HFFc6 (cell line): ENCODE data around the gene CCDC196. TPM values are rescaled to one million over a fixed set of nuclear protein-coding genes. Genes with fewer than 3 reads are reported as not detected.
"Not testable (repeated sequence)": the region's sequence is repeated elsewhere in the genome, so short reads cannot be mapped to it uniquely, and the experiment has no call there.

ENCODE experiments used
- DNase-seq: peaks from one replicate; pipeline ENCODE4 v3.0.0-alpha.2; 2018
- H3K27ac Mint-ChIP-seq: 2 replicates; pipeline ENCODE4 v1.8.0; 2020; ENCODE audit warnings: mild to moderate bottlenecking, mixed read lengths
- H3K27me3 Mint-ChIP-seq: 2 replicates; pipeline ENCODE4 v1.8.0; 2021; ENCODE audit warnings: mild to moderate bottlenecking, moderate library complexity, mixed read lengths; ENCODE audit not compliant: insufficient read depth
- H3K36me3 Mint-ChIP-seq: 2 replicates; pipeline ENCODE4 v1.8.0; 2021; ENCODE audit warnings: low read depth, mixed read lengths
- H3K4me1 Mint-ChIP-seq: 2 replicates; pipeline ENCODE4 v1.8.0; 2020; ENCODE audit warnings: low read depth, mixed read lengths
- H3K4me3 Mint-ChIP-seq: 2 replicates; pipeline ENCODE4 v1.8.0; 2020; ENCODE audit warnings: mild to moderate bottlenecking, moderate library complexity, mixed read lengths
- H3K9me3 Mint-ChIP-seq: 2 replicates; pipeline ENCODE4 v1.8.0; 2020; ENCODE audit warnings: mild to moderate bottlenecking, mixed read lengths
- CTCF ChIP-seq: fragments of 200-600 bp; sonication (generic); IDR thresholded peaks from 2 replicates; pipeline ENCODE4 v1.5.0; 2021; ENCODE audit warnings: antibody characterized with exemption, mild to moderate bottlenecking
- total RNA-seq, 6 experiments: library from RNA; stranded (reverse); fragmentation: NEBNext Ultra II Directional; extraction: Animal tissue kit (Norgen Biotek cat#: 25700); gene quantifications; 2 replicates in 1 of 6; 3 replicates in 5 of 6; pipeline ENCODE4 v1.2.3, GENCODE V29; 2021

The CCDC196 gene
- total RNA-seq, 6 experiments from 2014 or later: not detected

GRCh38 chr14:66541627-66542026 lies 55.5 kb downstream of the CCDC196 start:
- Mint-ChIP-seq H3K27me3 (no peaks in the 10 kb centered on the region), H3K9me3 (no peaks in the 10 kb centered on the region), H3K4me1 (no peaks in the 10 kb centered on the region), H3K36me3 (no peaks in the 10 kb centered on the region), H3K4me3 (no peak overlapping the region), H3K27ac (no peak overlapping the region)
- TF ChIP-seq CTCF: no peak
- no peak for DNase-seq

GRCh38 chr14:66543996-66544395 lies 57.8 kb downstream of the CCDC196 start:
- H3K27ac Mint-ChIP-seq: no peak overlapping the region
- no peaks in the 10 kb centered on the region for H3K27me3 Mint-ChIP-seq
- TF ChIP-seq CTCF: no peak

DNA sequence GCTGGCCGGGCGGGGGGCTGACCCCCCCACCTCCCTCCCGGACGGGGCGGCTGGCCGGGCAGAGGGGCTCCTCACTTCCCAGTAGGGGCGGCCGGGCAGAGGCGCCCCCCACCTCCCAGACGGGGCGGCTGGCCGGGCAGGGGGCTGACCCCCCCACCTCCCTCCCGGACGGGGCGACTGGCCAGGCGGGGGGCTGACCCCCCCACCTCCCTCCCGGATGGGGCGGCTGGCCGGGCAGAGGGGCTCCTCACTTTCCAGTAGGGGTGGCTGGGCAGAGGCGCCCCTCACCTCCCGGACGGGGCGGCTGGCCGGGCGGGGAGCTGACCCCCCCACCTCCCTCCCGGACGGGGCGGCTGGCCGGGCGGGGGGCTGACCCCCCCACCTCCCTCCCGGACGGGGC lies 59.0 kb downstream of the CCDC196 start:
- not testable (repeated sequence) for H3K9me3 Mint-ChIP-seq, H3K27ac Mint-ChIP-seq, DNase-seq, H3K36me3 Mint-ChIP-seq, H3K27me3 Mint-ChIP-seq, H3K4me1 Mint-ChIP-seq, H3K4me3 Mint-ChIP-seq

More at GRCh38 chr14:66543996-66544395, 57.8 kb downstream of the CCDC196 start:
- H3K4me1 Mint-ChIP-seq: no peaks in the 10 kb centered on the region
- H3K36me3 Mint-ChIP-seq: no peaks in the 10 kb centered on the region
- no peak for DNase-seq
- H3K9me3 Mint-ChIP-seq: peaks cover 5% of the 10 kb centered on the region; the same call in 1 of the 2 replicates
- H3K4me3 Mint-ChIP-seq: no peak overlapping the region

GRCh38 chr14:66545751-66546150 lies 59.6 kb downstream of the CCDC196 start:
- not testable (repeated sequence) for H3K4me3 Mint-ChIP-seq, DNase-seq, H3K4me1 Mint-ChIP-seq, H3K9me3 Mint-ChIP-seq, H3K27me3 Mint-ChIP-seq, H3K27ac Mint-ChIP-seq, H3K36me3 Mint-ChIP-seq

Other genes with a start within 250 kb of the CCDC196 start
- gene GPHN, start 21.8 kb downstream of the CCDC196 start, total RNA-seq: 10 to 100 TPM; 11.2 to 16.4 (median 15.0) TPM